Left lung (tissue), 10 donors: ENCODE measurements around the gene RPL31. TPM values are rescaled to one million over a fixed set of nuclear protein-coding genes. Genes with fewer than 3 reads are reported as not detected.

Experiments
- ATAC-seq: fragments of 200-7000 bp; cut with Tn5 transposase; one replicate; pipeline ENCODE4 v1.9.1; 2020; ENCODE audit warnings: moderate library complexity
- DNase-seq, 4 donors: peaks; one replicate each; pipeline ENCODE4 v3.0.0-alpha.2; 2013 to 2020
- H3K27ac ChIP-seq, 2 donors: fragments of 200-600 bp; sonication (generic) in 1 of 2; one replicate each; pipeline versions ENCODE4 v1.5.0 to v1.8.0; 2020 to 2021
- H3K27me3 ChIP-seq, 2 donors: fragments of 200-600 bp; sonication (generic) in 1 of 2; one replicate each; pipeline versions ENCODE4 v1.5.0 to v1.8.0; 2020 to 2021
- H3K36me3 ChIP-seq, 2 donors: fragments of 200-600 bp; sonication (generic) in 1 of 2; one replicate each; pipeline versions ENCODE4 v1.5.0 to v1.8.0; 2020 to 2021
- H3K4me1 ChIP-seq, 2 donors: fragments of 200-600 bp; one replicate each; pipeline ENCODE4 v1.8.0; 2021
- H3K4me3 ChIP-seq, 2 donors: fragments of 200-600 bp; sonication (generic) in 1 of 2; one replicate each; pipeline versions ENCODE4 v1.5.0 to v1.8.0; 2020 to 2021; ENCODE audit warnings: mild to moderate bottlenecking in 1 of 2
- H3K9me3 ChIP-seq, 2 donors: fragments of 200-600 bp; sonication (generic) in 1 of 2; one replicate each; pipeline versions ENCODE4 v1.5.0 to v1.8.0; 2020 to 2021
- CTCF ChIP-seq, 2 donors: fragments of 200-600 bp; sonication (generic) in 1 of 2; IDR thresholded peaks; one replicate each; pipeline versions ENCODE4 v1.5.0 to v1.8.0; 2021; ENCODE audit warnings: antibody characterized with exemption in 2 of 2
- intact Hi-C, 2 donors: fragments of 100-400 bp; cut with DNase I; formaldehyde crosslinking; loops; one replicate each; pipeline versions ENCODE4 v1.11.2 to v1.14.2; 2022
- polyA plus RNA-seq, 6 donors: library from polyadenylated mRNA; unstranded; fragments of 120-200 nt; gene quantifications; one replicate each; pipeline ENCODE4 v1.2.1, GENCODE V29; 2013; ENCODE audit not compliant: insufficient read length in 6 of 6
- total RNA-seq, 2 donors: library from RNA; stranded (reverse); fragmentation: NEBNext Ultra II Directional; extraction: Animal tissue kit (Norgen Biotek cat#: 25700); gene quantifications; one replicate each; pipeline ENCODE4 v1.2.1, GENCODE V29; 2021
- donor health status: DM: no; HTN: yes; CAD: no.
- donor health status: DM: no; HTN: no; CAD: no.

RPL31 gene
- total and polyA plus RNA-seq, 8 donors = 865 to 3,696 (median 3,172) TPM

- no peaks in the 10 kb centered on the region for H3K27me3 ChIP-seq
- no peaks in the 10 kb centered on the region for H3K9me3 ChIP-seq
- peaks cover 0 to 16% of the 10 kb centered on the region in 2 donors for H3K36me3 ChIP-seq
- no peak for DNase-seq
- no peaks in the 10 kb centered on the region for H3K4me1 ChIP-seq
- H3K27ac ChIP-seq = no peak overlapping the region
- intact Hi-C loops = no loop called here
- no peak for ATAC-seq
- TF ChIP-seq CTCF (IDR thresholded peaks at IDR 0.05) = no peak
- no peak overlapping the region for H3K4me3 ChIP-seq
These were observed 30.9 kb upstream of the RPL31 start for GRCh38 chr2:100971221-100971620.

- Histone ChIP-seq H3K9me3 (no peaks in the 10 kb centered on the region), H3K4me1 (no peaks in the 10 kb centered on the region), H3K36me3 (peaks cover 0 to 20% of the 10 kb centered on the region in 2 donors), H3K4me3 (no peak overlapping the region), H3K27me3 (no peaks in the 10 kb centered on the region), H3K27ac (no peak overlapping the region)
- no peak for DNase-seq
- intact Hi-C loops = no loop called here
- TF ChIP-seq CTCF (IDR thresholded peaks at IDR 0.05) = no peak
- no peak for ATAC-seq
These were observed 29.6 kb upstream of the RPL31 start for GRCh38 chr2:100972452-100972851.

GRCh38 chr2:100974712-100975520 lies 27.2 kb upstream of the RPL31 start:
- no peak for ATAC-seq
- Histone ChIP-seq H3K36me3 (peaks cover 0 to 22% of the 10 kb centered on the region in 2 donors), H3K27me3 (no peaks in the 10 kb centered on the region), H3K9me3 (no peaks in the 10 kb centered on the region), H3K4me1 (no peaks in the 10 kb centered on the region), H3K4me3 (no peak overlapping the region), H3K27ac (no peak overlapping the region)
- intact Hi-C loops = no loop called here
- TF ChIP-seq CTCF (IDR thresholded peaks at IDR 0.05) = no peak
- DNase-seq = no peak

GRCh38 chr2:100975521-100975785 lies 26.6 kb upstream of the RPL31 start:
- Histone ChIP-seq H3K27me3 (no peaks in the 10 kb centered on the region), H3K27ac (no peak overlapping the region), H3K36me3 (peaks cover 0 to 22% of the 10 kb centered on the region in 2 donors), H3K4me3 (no peak overlapping the region), H3K9me3 (no peaks in the 10 kb centered on the region), H3K4me1 (no peaks in the 10 kb centered on the region)
- TF ChIP-seq CTCF (IDR thresholded peaks at IDR 0.05) = no peak
- DNase-seq (peak in 1 of 4 donors; percentile 60), ATAC-seq (no peak)
- intact Hi-C loops = no loop called here

- no peaks in the 10 kb centered on the region for H3K27me3 ChIP-seq
- peaks cover 0 to 22% of the 10 kb centered on the region in 2 donors for H3K36me3 ChIP-seq
- H3K4me3 ChIP-seq = no peak overlapping the region
- no peak overlapping the region for H3K27ac ChIP-seq
- H3K9me3 ChIP-seq = no peaks in the 10 kb centered on the region
- no peak for ATAC-seq
- intact Hi-C loops = no loop called here
- H3K4me1 ChIP-seq = no peaks in the 10 kb centered on the region
- TF ChIP-seq CTCF (IDR thresholded peaks at IDR 0.05) = no peak
- DNase-seq = no peak
These were observed 26.0 kb upstream of the RPL31 start for GRCh38 chr2:100976061-100976460.
